HG02884 (cell line): Measurements from ENCODE around the gene PNPT1.
A peak's percentile ranks its signal among the peaks of the same experiment; 100 is the strongest.

Experiments used
- ATAC-seq: cut with Tn5 transposase; IDR thresholded peaks from one replicate; pipeline ENCODE4 v1.9.1; 2021; ENCODE audit warnings: mild to moderate bottlenecking, moderate library complexity; ENCODE audit not compliant: unreplicated experiment

The PNPT1 gene

DNA sequence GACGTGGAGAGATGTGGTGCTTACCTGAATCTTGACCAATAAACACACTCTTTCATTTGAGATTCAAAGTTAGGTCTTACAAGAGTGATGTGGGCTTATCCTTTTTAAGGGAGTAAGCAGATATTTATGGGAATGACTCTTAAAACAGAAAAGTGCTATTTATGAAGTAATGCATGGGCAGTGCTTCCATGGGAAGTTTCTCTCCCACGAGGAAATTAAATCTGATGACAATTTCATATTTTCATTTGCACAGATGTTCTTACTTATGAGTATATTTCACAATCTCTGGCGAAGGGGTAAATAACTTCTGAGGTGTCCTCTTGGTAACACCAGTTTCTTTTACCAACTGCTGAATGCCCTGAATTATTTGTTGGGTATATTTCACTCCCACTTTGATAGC lies 21.0 kb downstream of the PNPT1 start:
- no peak for ATAC-seq

GRCh38 chr2:55668956-55669355 lies 24.7 kb downstream of the PNPT1 start:
- no peak for ATAC-seq

- no peak for ATAC-seq
Observed at GRCh38 chr2:55653255-55653654, 40.4 kb downstream of the PNPT1 start.

DNA sequence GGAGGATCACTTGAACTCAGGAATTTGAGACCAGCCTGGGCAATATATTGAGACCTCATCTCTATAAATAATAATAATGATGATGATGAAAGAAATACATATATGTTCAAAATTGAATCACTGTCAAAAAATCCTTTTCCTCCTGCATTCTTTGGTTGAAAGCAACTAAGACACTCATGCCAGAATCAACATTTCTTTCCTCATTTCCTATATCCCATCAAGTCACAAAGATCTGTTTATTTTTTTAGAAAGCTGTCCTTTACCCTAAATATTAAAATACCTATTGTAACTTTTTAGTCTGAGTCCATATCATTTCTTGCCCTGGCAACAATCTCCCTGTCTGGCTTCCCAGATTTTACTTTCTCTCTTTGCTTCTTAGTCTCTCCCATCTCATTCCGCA lies 44.4 kb downstream of the PNPT1 start:
- no peak for ATAC-seq

DNA sequence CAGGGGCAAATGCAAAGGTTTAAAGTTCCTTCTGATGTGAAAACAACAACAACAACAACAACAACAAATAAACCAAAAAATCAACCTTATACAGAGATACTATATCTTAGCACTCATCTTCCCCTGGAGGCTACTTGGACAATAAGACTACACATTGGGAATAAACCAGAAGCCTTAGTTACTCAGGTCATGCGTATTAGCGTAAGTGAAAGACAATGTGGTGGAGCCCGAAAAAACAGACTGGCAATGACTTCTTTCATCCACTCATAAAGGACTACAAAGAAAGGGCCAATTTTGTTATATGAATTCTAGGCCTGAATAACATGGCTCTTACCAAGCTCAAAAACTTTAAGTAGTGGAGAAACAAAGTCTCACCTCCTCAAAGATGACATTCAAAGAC lies 56.8 kb downstream of the PNPT1 start:
- no peak for ATAC-seq

DNA sequence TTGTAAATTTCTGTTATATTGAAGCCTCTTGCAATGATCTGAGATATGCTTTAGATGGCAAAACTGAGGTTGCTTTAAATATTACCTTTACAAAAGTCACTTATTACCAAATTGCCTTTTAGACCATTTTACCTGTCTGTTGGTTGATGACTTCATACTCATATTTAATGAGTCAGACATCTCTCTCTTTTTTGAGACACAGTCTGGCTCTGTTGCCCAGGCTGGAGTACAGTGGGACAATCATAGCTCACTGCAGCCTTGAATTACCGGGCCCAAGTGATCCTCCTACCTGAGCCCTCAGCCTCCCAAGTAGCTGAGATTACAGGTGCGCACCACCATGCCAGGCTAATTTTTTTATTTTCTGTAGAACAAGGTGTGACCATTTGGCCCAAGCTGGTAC lies 64.7 kb downstream of the PNPT1 start:
- ATAC-seq, result no peak

DNA sequence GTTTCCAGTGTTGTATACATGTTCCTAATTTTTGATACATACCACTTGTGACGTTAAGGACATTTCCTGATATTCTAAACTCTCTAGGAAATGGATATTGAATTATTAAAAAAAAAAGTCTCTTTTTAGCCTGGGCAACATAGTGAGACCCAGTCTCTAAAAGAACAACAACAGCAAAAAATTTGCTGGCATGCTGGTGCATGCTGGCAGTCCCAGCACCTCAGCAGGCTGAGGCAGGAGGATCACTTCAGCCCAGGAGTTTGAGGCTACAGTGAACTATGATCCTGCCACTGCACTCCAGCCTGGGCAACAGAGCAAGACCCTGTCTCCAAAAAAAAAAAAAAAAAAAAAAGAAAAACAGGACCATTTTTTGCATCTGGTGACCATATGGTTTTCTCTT lies 65.7 kb downstream of the PNPT1 start:
- ATAC-seq, result no peak

DNA sequence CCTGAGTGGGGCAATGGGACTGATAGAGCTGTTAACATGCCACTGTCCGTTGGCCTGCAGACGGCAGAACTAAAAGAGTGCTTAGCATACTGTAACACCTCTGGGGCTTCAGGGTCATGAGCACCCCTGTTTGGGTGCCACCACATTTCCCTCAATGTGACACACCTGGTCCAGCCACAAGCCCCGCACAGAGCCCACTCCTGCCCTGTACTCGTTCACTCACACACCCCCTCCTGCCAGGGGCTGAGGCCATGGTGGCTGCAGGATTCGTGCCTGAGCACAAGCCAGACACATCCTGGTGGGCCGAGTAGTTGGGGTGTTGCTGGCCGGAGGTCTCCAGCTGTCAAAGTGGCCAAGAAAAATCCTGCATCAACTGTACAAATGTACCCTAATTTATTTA lies 71.8 kb downstream of the PNPT1 start:
- no peak for ATAC-seq

DNA sequence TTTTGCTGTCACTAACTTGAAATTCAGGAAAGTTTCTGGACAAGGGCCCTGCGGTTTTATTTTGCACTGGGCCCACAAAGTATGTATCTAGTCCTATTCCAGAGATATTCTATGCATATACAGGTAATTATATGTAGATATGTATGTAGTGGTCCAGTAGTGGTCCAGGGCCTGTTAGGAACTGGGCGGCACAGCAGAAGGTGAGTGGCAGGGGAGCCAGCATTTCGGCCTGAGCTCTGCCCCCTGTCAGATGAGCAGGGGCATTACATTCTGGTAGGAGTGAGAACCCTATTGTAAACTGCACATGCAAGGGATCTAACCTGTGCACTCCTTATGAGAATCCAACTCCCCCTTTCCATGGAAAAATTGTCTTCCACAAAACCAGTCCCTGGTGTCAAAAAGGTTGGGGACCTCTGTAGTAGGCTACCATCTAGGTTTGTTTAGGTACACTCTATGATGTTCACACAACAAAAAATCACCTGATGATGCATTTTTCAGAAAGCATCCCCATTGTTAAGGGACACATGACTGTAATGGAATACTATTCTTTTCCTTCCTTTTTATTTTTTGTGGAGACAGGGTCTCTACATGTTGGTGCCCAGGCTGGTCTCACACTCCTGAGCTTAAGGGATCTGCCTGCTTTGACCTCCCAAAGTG lies 73.4 kb downstream of the PNPT1 start:
- ATAC-seq, result no peak

GRCh38 chr2:55618275-55619055 lies 75.2 kb downstream of the PNPT1 start:
- peak; percentile 39 for ATAC-seq

GRCh38 chr2:55618025-55618274 lies 75.7 kb downstream of the PNPT1 start:
- no peak for ATAC-seq

- ATAC-seq, result peak; percentile 82
Observed at GRCh38 chr2:55617175-55618024, 76.2 kb downstream of the PNPT1 start, which contains the start of gene PPP4R3B. Gene PPP4R3B, minus strand, starts transcription at chr2:55617622. Its CDS starts 337 bp downstream, at chr2:55617285.

DNA sequence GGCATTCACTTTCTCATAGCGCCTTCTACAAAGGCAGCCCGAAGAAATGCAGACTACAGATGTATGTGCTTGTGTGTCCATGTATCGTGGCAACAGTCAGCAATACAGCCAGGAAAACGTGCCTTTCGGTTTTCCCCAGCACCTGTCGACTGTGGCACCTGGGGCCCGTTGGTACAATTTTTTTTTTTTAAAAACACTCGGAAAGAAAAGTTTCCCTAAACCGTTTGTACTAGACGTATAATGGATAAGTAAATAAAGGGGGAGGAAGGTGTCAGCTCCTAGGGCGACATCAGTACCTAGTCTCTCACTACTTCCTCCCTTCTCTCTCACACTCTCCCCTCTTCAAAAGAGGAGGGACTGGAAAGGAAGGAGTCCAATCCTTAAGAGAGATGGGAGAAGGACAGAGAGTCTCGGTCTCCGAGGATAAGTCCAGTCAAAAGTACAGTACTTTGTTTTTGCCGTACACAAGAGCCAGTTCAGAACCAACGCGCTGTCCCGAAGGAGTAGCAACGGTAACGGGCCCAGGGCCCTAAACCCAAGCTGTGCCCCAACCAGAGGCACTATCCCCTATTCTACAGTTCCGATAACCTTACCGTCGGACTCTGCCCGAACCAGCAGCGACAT lies 77.0 kb downstream of the PNPT1 start:
- ATAC-seq, result peak; percentile 0

GRCh38 chr2:55611997-55612396 lies 81.6 kb downstream of the PNPT1 start:
- ATAC-seq, result no peak

- no peak for ATAC-seq
Observed at GRCh38 chr2:55610954-55611743, 82.5 kb downstream of the PNPT1 start.

GRCh38 chr2:55609938-55610578 lies 83.6 kb downstream of the PNPT1 start:
- ATAC-seq, result no peak

DNA sequence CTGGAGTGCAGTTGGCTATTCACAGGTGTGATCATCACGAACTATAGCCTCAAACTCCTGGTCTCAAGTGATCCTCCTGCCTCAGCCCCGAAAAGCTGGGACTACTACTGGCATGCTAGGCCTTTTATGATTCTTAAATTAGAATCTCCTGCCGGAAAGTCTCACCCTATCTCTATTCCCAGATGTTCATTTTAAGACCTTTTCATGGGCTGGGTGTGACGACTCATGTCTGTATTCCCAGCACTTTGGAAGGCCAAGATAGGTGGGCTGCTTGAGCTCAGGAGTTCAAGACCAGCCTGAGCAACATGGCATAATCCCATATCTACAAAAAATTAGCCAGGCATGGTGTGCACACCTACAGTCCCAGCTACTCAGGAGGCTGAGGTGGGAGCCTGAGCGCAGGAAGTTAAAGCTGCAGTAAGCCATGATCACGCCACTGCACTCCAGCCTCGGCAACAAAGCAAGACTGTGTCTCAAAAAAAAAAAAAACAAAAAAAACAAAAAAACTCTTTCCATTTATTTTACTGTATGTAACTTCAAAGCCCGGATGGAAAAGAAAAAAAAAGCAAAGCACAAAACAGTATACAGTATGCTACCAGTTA lies 84.3 kb downstream of the PNPT1 start:
- no peak for ATAC-seq

DNA sequence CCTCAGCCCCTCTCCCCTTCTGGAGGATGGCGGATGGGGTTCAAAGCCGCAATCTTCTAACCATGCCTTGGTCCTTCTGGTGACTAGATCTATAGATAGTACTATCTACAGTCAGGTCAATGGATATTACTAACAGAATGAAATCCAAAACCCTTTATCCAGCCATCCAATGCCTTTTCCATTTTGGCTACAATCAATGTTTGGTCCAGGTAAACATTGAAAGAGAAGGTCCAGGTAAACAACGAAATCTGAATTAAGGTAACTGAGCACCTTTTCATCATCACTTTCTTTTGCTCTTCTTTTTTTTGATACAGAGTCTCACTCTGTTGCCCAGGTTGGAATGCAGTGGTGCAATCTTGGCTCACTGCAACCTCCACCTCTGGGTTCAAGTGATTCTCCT lies 85.9 kb downstream of the PNPT1 start:
- ATAC-seq, result no peak

GRCh38 chr2:55604027-55604565 lies 89.5 kb downstream of the PNPT1 start:
- no peak for ATAC-seq
